WTC11 (cell line): ENCODE results near the gene GANAB. TPM values are rescaled to one million over a fixed set of nuclear protein-coding genes. Genes with fewer than 3 reads are reported as not detected.

ENCODE experiments used
- ATAC-seq: fragments of 200-7000 bp; cut with Tn5 transposase; 2 replicates; pipeline ENCODE4 v1.10.0; 2021; ENCODE audit warnings: mild to moderate bottlenecking, moderate library complexity
- CTCF ChIA-PET: fragments of 300-600 bp; sonication (Branson Sonifier 250); formaldehyde crosslinking; loops from one replicate; lab custom pipeline; 2021; ENCODE audit warnings: antibody characterized with exemption; lab: Charles Lee
- POLR2A ChIA-PET: fragments of 350-600 bp; sonication (Branson Sonifier 250); formaldehyde crosslinking; loops from one replicate; lab custom pipeline; 2021; ENCODE audit warnings: antibody characterized with exemption; lab: Charles Lee
- DNase-seq: peaks from one replicate; pipeline ENCODE4 v3.0.0; 2021; ENCODE audit warnings: low spot score
- H3K27ac Mint-ChIP-seq: 2 replicates; pipeline ENCODE4 v1.8.0; 2021; ENCODE audit warnings: mixed read lengths
- H3K27me3 Mint-ChIP-seq: 2 replicates; pipeline ENCODE4 v1.8.0; 2021; ENCODE audit warnings: low read depth, mild to moderate bottlenecking, moderate library complexity, mixed read lengths
- H3K36me3 Mint-ChIP-seq: 2 replicates; pipeline ENCODE4 v1.8.0; 2021; ENCODE audit warnings: mixed read lengths
- H3K4me1 Mint-ChIP-seq: 2 replicates; pipeline ENCODE4 v1.8.0; 2022; ENCODE audit warnings: mixed read lengths
- H3K4me3 Mint-ChIP-seq: 2 replicates; pipeline ENCODE4 v1.8.0; 2021; ENCODE audit warnings: mild to moderate bottlenecking, moderate library complexity, mixed read lengths
- H3K9me3 Mint-ChIP-seq: 2 replicates; pipeline ENCODE4 v1.8.0; 2021; ENCODE audit warnings: mixed read lengths
- ATF3 ChIP-seq: sonication (generic); formaldehyde crosslinking; conservative IDR thresholded peaks from 2 replicates; pipeline ENCODE4 v1.8.1; 2022; ENCODE audit warnings: mild to moderate bottlenecking, missing genetic modification reagents
- CREB1 ChIP-seq: sonication (generic); formaldehyde crosslinking; IDR thresholded peaks from 2 replicates; pipeline ENCODE4 v1.8.0; 2023; ENCODE audit warnings: mild to moderate bottlenecking, missing genetic modification reagents
- CTCF ChIP-seq: fragments of 200-600 bp; IDR thresholded peaks from 2 replicates; pipeline ENCODE4 v1.8.0; 2022; ENCODE audit warnings: antibody characterized with exemption
- E2F5 ChIP-seq: sonication (generic); formaldehyde crosslinking; IDR thresholded peaks from 2 replicates; pipeline ENCODE4 v1.8.1; 2022; ENCODE audit warnings: mild to moderate bottlenecking, moderate library complexity, missing genetic modification reagents
- FOXJ3 ChIP-seq: sonication (generic); formaldehyde crosslinking; IDR thresholded peaks from 2 replicates; pipeline ENCODE4 v1.9.0; 2021; ENCODE audit warnings: missing genetic modification reagents, mild to moderate bottlenecking, borderline replicate concordance
- FOXK1 ChIP-seq: sonication (generic); formaldehyde crosslinking; IDR thresholded peaks from 2 replicates; pipeline ENCODE4 v1.8.0; 2022; ENCODE audit warnings: mild to moderate bottlenecking, moderate library complexity, missing genetic modification reagents
- GABPB1 ChIP-seq: sonication (generic); formaldehyde crosslinking; IDR thresholded peaks from 2 replicates; pipeline ENCODE4 v1.8.1; 2023; ENCODE audit warnings: mild to moderate bottlenecking, missing genetic modification reagents
- JUN ChIP-seq: sonication (generic); formaldehyde crosslinking; IDR thresholded peaks from 2 replicates; pipeline ENCODE4 v1.8.0; 2023; ENCODE audit warnings: mild to moderate bottlenecking, missing genetic modification reagents
- KAT7 ChIP-seq: sonication (generic); formaldehyde crosslinking; IDR thresholded peaks from 2 replicates; pipeline ENCODE4 v1.8.1; 2023; ENCODE audit warnings: missing genetic modification reagents, mild to moderate bottlenecking, borderline replicate concordance
- MYBL2 ChIP-seq: sonication (generic); formaldehyde crosslinking; IDR thresholded peaks from 2 replicates; pipeline ENCODE4 v1.8.1; 2023; ENCODE audit warnings: mild to moderate bottlenecking, moderate library complexity, missing genetic modification reagents
- NR3C1 ChIP-seq: sonication (generic); formaldehyde crosslinking; conservative IDR thresholded peaks from 2 replicates; pipeline ENCODE4 v1.8.1; 2023; ENCODE audit warnings: low read depth, mild to moderate bottlenecking, missing genetic modification reagents
- PRDM15 ChIP-seq: sonication (generic); formaldehyde crosslinking; IDR thresholded peaks from 2 replicates; pipeline ENCODE4 v1.8.0; 2022; ENCODE audit warnings: missing genetic modification reagents
- ZBTB43 ChIP-seq: sonication (generic); formaldehyde crosslinking; IDR thresholded peaks from 2 replicates; pipeline ENCODE4 v1.8.1; 2023; ENCODE audit warnings: mild to moderate bottlenecking, missing genetic modification reagents
- ZNF138 ChIP-seq: sonication (generic); formaldehyde crosslinking; conservative IDR thresholded peaks from 2 replicates; pipeline ENCODE4 v1.8.1; 2022; ENCODE audit warnings: mild to moderate bottlenecking, moderate library complexity, missing genetic modification reagents
- ZNF232 ChIP-seq: sonication (generic); formaldehyde crosslinking; IDR thresholded peaks from 2 replicates; pipeline ENCODE4 v1.8.0; 2022; ENCODE audit warnings: mild to moderate bottlenecking, missing genetic modification reagents
- ZNF532 ChIP-seq: fragments of 250-450 bp; sonication (Bioruptor Pico); IDR thresholded peaks from 2 replicates; pipeline ENCODE4 v1.9.0; 2021; ENCODE audit warnings: mild to moderate bottlenecking, borderline replicate concordance
- ZSCAN18 ChIP-seq: fragments of 250-450 bp; sonication (Bioruptor Pico); IDR thresholded peaks from 2 replicates; pipeline ENCODE4 v2.1.2; 2022; ENCODE audit warnings: mild to moderate bottlenecking, moderate library complexity
- total RNA-seq: library from RNA; stranded (reverse); gene quantifications from 3 replicates; pipeline ENCODE4 v1.2.3, GENCODE V29; 2021

Gene GANAB
- total RNA-seq, 1 experiment from 2014 or later: 327 TPM

- POLR2A ChIA-PET: interaction anchor here (0.8 to 1.3 kb wide), 2 partner anchors 28 to 89 kb away, joined by 3 read pairs; partner anchors contain the start of gene INTS5
- Mint-ChIP-seq H3K27me3 (no peaks in the 10 kb centered on the region), H3K4me3 (no peak overlapping the region), H3K4me1 (peaks cover 20% of the 10 kb centered on the region), H3K9me3 (no peaks in the 10 kb centered on the region)
- no peak for DNase-seq
- CTCF ChIA-PET: interaction anchor here (0.6 to 3.6 kb wide), 15 partner anchors 9 to 286 kb away, joined by 3 to 21 read pairs (median 5); partner anchors contain the start of genes B3GAT3, BSCL2, C11orf98 and CSKMT
- TF ChIP-seq ZNF138 (CRISPR knock-in tag): no peak
- TF ChIP-seq GABPB1 (CRISPR knock-in tag): peak; percentile 62; the same call in 1 of the 2 replicates
- TF ChIP-seq, all 79 proteins: peak for 1
- peak; percentile 58 for ATAC-seq
- H3K36me3 Mint-ChIP-seq: peaks cover 19% of the 10 kb centered on the region
- H3K27ac Mint-ChIP-seq: no peak overlapping the region
Measured at GRCh38 chr11:62680825-62681240, 34.4 kb upstream of the GANAB start.

- POLR2A ChIA-PET: interaction anchor here (0.6 to 1.3 kb wide), 4 partner anchors 11 to 132 kb away, joined by 3 to 6 read pairs (median 3); partner anchors contain the start of genes MTA2 and TUT1
- CTCF ChIA-PET: interaction anchor here (0.6 to 3.6 kb wide), 5 partner anchors 8 to 312 kb away, joined by 3 to 21 read pairs (median 3); partner anchors contain the start of genes HNRNPUL2, LBHD1, LRRN4CL and UQCC3
- Mint-ChIP-seq H3K36me3 (peaks cover 26% of the 10 kb centered on the region), H3K9me3 (no peaks in the 10 kb centered on the region), H3K4me1 (peaks cover 20% of the 10 kb centered on the region), H3K27me3 (no peaks in the 10 kb centered on the region), H3K4me3 (peak within 1 kb of the TSS; percentile 87), H3K27ac (peak within 1 kb of the TSS; percentile 90)
- ATAC-seq (peak; percentile 75), DNase-seq (peak; percentile 77)
- TF ChIP-seq FOXJ3 (CRISPR knock-in tag) (no peak), ZNF532 (CRISPR knock-in tag) (no peak), ZNF232 (CRISPR knock-in tag) (0 out of 2 replicates have a peak, but pooled peaks have one; percentile 37), FOXK1 (CRISPR knock-in tag) (peak; percentile 98), NR3C1 (no peak), JUN (CRISPR knock-in tag) (no peak), ZSCAN18 (CRISPR knock-in tag) (no peak), GABPB1 (CRISPR knock-in tag) (peak; percentile 77), E2F5 (CRISPR knock-in tag) (peak; percentile 72; the same call in 1 of the 2 replicates), PRDM15 (no peak), CREB1 (CRISPR knock-in tag) (0 out of 2 replicates have a peak, but pooled peaks have one; percentile 51), CTCF (no peak), KAT7 (peak; percentile 63; the same call in 1 of the 2 replicates), ZBTB43 (CRISPR knock-in tag) (no peak), ATF3 (CRISPR knock-in tag) (no peak), MYBL2 (CRISPR knock-in tag) (0 out of 2 replicates have a peak, but pooled peaks have one; percentile 50)
Measured at GRCh38 chr11:62678770-62679696, 32.6 kb upstream of the GANAB start, which contains the start of gene UBXN1. Gene UBXN1, minus strand, starts transcription at chr11:62679073. Its CDS starts 150 bp downstream, at chr11:62678923.
